ENCODE results near the gene RAET1L.
"Not testable (repeated sequence)": the region's sequence is repeated elsewhere in the genome, so short reads cannot be mapped to it uniquely, and the experiment has no call there.

Gene RAET1L

DNA sequence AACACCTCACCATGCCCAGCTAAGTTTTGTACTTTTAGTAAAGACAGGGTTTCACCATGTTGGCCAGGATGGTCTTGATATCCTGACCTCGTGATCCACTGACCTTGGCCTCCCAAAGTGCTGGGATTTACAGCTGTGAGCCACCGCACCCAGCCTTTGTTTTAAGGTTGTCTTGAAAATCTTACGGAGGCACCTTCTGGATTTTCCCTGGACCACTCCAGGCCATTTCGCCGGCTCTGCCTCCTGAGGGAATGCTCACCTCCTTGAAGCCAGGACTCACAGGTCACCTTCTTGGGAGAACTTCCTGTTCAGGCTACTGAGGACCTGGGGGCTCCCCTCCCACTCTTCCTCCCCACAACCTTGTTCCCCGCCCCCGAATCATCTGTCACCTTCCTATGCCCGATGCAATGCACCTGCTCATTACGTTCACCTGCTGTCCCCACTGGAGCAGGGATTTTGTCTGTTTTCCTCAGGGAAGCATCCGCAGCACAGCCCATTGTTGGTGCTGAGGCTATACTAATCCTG lies 19.4 kb upstream of the RAET1L start:
- DNase-seq (ENCODE audit: low read depth in 3 of 3, low spot score in 1 of 3) = no peak

DNA sequence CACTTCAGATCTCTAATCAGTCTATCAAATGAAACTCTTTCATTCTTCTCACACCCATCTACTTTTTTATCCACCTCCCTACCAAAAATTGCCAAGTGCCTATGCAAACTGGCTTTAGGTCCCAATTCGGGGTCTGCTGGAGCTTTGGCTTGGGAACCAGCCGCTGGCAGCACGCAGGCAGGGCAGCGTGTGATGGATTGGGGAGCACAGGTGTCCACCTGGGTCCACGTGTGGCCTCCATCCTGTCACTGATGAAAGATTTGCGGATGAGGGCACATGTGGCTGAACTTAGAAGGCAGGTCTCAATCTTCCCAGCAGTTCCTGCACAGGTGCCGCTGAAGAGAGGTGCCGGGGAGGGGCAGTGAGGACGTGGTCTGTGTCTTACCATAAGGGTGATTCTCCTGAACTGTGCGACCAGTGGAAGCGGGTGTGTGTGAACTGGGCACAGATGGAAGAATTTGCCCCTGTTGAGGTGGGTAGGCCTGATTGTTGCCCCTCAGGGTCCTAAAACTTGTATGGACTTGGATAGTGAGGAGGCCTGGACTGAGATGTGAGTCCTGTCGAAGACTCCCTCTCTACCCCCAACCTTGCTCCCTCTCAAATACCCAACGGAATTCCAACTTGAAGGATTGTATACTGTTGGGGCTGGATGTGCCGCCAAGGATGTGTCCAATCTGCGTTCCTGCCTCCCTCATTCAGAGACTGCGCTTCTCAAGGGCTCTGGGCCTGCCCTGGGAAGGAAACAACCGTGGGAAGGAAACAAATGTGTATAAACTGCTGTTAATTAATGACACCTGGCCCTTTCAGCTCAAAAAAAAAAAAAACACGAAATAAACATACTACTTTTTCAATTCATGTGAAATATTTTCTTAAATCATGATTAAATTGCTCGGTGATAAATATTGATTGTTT lies 18.4 kb upstream of the RAET1L start:
- no peak for DNase-seq (ENCODE audit: low read depth in 3 of 3, low spot score in 1 of 3)

- no peak for DNase-seq (ENCODE audit: low read depth in 3 of 3, low spot score in 1 of 3)
These were observed 17.8 kb upstream of the RAET1L start for GRCh38 chr6:150043096-150043495.

- DNase-seq (ENCODE audit: low read depth in 3 of 3, low spot score in 1 of 3) = no peak
These were observed 13.1 kb upstream of the RAET1L start for GRCh38 chr6:150038202-150039062.

DNA sequence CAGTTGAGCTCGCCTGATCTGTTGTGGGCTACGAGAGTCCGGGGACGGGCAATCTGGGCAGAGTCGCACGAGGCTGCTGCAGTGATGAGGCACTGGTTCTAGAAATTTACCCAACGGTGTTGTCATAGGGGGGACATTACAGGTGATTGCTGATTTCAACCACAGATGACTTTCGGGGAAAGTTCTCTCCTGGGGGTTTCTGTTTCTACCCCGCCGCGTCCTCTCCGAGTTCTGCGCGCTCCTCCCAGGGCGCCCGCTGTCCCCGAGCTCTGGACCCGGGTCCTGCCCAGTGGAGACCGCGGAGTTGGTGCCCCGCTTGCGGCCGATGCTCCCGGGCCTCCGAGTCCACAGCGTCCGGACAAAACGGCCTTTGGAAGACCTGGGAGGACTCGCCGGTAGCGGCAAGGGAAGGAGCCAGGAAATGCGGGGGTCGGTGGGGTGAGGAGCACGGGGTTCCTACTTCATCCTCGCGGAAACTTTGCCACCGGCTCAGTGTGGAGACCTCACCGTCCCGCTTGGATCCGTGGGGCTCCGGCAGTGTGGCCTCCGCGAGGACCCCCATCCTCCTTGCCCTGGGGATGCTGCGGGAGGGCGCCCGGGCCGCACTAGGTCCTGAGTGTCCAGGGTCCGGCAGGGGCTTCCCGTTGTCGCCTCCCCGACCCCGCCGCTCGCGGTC lies 12.3 kb upstream of the RAET1L start:
- no peak for DNase-seq (ENCODE audit: low read depth in 3 of 3, low spot score in 1 of 3)

- no peak for DNase-seq (ENCODE audit: low read depth in 3 of 3, low spot score in 1 of 3)
These were observed 10.7 kb upstream of the RAET1L start for GRCh38 chr6:150036081-150036480.

DNA sequence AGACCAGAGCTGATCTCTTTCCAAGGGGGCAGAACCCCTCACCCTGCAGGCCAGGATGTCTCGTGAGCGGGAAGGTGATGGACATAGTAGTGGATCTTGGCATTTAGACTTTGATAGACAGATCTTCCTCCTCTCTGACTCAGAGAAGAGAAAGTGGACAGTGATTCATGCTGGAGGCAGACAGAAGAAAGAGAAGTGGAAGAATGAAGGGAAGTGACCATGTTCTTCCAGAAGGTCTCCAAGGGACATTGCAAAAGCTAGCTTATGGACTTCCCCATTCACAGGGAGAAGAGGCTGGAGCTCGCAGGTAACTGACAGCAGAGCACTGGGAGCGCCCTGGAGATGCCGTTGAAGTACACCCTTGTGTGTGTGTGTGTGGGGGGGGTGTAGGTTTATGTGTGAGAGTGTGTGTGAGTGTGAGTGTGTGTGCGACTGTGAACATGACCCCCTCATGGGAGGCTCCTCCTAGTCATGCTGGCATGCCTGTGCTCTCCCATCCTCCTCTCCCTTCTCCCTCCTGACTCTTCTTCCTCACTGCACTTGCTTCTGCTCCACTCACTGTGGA lies 8.0 kb upstream of the RAET1L start:
- no peak for DNase-seq (ENCODE audit: low read depth in 3 of 3, low spot score in 1 of 3)

DNA sequence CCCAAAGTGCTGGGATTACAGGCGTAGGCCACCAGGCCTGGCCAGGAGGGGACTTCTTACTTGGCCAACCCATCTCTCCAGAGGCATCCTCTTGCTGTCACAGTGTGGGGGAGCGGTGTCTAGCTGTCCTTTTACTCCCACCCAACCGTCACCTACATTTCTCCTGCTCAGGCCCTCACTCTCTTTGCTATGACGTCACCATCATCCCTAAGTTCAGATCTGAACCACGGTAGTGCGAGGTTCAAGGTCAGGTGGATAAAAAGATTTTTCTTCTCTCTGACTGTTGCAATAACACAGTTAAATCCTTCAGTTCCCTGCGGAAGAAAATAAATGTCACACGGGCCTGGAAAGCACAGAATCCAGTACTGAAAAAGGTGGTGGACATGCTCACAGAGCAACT lies 7.3 kb upstream of the RAET1L start:
- no peak for DNase-seq (ENCODE audit: low read depth in 3 of 3, low spot score in 1 of 3)

DNA sequence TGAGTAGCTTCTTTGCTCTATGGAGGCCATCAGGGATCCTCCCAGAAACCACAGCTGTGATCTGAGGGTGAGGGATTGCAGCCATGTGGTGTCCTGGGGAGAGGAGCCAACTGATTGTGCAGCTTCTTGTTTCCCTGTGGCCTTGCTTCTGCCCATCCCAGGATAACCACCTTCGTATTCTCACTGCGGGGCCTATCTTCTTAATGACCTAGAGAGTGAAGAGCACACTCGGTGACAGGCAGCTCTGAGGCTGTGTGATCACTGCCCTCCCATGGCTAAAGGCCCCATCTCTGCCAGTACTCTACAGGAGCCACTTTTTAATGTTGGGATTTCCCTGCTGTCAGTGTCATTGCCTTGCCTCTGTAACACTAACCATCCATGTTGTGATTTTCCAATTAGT lies 5.3 kb upstream of the RAET1L start:
- no peak for DNase-seq (ENCODE audit: low read depth in 3 of 3, low spot score in 1 of 3)

GRCh38 chr6:150029749-150030148 lies 4.4 kb upstream of the RAET1L start:
- no peak for DNase-seq (ENCODE audit: low read depth in 3 of 3, low spot score in 1 of 3)

- DNase-seq (ENCODE audit: low read depth in 3 of 3, low spot score in 1 of 3) = no peak
These were observed 3.9 kb upstream of the RAET1L start for GRCh38 chr6:150029276-150029675.

DNA sequence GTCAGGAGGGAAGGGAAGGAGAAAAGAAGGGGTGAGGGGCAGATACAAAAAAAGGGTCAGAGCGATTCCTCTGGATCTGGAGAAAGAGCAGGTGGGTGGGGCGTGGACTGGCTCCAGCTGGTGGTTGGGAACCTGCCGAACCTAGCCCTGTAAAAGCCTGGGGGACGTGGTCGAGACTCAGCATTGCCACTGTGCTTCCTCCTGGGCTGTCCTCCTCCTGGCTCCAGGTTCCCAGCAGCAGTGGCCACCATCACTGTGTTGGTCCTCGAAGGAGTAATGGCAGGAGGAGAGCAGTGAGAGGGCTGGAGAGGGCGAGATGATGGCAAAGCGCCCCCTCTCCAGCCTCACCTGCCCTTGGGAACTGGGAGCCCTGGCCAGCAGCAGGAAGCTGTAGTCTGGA lies 3.5 kb upstream of the RAET1L start:
- DNase-seq (ENCODE audit: low read depth in 3 of 3, low spot score in 1 of 3) = no peak

DNA sequence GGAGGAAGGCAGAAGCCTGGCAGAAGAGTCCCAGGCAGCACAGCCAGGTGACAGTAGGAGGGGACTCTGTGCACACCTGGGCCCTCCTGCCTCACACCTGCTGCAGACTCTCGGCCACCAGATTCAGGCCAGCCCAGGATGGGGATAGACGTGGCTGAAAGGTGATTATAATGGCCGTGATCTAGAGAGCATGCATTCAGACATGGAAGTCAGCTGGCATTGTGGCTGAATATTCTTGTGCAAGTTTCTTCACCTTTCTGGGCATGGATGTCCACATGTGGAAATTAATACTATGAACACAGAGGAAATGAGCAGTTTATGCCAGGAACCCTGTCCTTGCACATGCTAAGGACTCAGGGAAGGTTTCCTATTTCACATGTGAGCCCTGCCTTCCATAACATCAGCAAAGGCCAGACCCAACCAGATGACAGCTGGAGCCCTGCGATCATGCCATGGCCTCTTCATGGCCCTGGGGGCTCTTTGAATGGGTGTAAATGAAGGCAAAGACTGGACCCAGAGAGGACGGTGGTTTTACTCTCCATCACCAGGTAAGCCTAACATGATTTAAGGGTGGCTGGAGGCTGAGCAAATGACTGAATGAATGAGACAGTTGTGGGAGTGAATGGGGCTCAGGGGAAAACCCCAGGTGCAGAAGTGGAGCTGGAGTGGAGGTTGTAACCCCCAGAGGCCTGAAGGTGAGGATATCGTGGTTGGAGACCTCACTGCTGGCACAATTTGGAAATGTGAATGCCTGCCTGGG lies 2.7 kb upstream of the RAET1L start:
- no peak for DNase-seq (ENCODE audit: low read depth in 3 of 3, low spot score in 1 of 3)

GRCh38 chr6:150026976-150027805 lies 1.9 kb upstream of the RAET1L start:
- DNase-seq (ENCODE audit: low read depth in 3 of 3, low spot score in 1 of 3) = no peak

DNA sequence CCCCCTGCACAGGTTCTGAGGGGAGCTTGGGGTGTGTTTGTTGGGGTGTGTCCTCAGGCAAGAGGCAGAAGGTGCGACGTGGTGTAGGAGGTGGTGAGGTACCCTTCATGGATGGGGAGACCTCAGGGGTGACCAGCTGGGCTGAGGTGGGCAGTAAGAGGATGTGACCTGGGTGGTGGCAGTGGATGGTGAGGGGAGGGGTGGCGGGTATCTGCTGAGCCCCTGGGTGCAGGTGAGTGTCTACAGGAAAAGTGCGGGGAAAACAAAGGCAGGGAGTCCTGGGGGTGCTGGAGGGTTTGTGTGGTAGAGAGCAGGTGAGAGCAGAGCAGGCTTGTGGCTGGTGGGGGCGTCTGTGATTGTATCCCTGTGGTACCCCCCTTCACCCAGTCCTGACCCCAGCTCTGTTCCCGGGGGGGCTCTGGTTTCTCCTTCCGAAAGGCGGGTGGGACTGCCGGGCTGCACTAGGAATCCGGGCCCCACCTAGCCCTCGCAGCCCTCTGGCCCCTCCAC lies 631 bp downstream of the RAET1L start:
- no peak for DNase-seq (ENCODE audit: low read depth in 3 of 3, low spot score in 1 of 3)

DNA sequence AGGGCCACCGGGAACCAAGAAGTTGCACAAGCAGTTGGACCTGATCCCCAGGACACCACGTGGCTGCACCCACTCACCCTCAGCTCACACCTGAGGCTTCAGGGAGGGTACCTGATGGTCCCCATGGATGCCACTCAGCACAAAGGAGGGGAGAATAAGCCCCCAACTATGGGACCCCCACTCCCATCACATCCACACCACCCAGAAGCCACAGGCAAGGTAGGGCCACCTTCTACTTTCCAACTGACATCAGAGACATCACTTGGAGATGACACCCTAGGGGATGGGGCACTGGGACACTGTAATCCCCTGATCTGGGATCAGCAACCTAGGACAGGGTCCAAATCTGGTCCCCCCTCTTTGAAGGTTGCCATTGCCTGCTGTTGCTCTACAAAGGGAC lies 1.3 kb downstream of the RAET1L start:
- not testable (repeated sequence) for DNase-seq (ENCODE audit: low read depth in 3 of 3, low spot score in 1 of 3)

GRCh38 chr6:150021870-150022269 lies 3.5 kb downstream of the RAET1L start:
- DNase-seq (ENCODE audit: low read depth in 3 of 3, low spot score in 1 of 3) = not testable (repeated sequence)

DNA sequence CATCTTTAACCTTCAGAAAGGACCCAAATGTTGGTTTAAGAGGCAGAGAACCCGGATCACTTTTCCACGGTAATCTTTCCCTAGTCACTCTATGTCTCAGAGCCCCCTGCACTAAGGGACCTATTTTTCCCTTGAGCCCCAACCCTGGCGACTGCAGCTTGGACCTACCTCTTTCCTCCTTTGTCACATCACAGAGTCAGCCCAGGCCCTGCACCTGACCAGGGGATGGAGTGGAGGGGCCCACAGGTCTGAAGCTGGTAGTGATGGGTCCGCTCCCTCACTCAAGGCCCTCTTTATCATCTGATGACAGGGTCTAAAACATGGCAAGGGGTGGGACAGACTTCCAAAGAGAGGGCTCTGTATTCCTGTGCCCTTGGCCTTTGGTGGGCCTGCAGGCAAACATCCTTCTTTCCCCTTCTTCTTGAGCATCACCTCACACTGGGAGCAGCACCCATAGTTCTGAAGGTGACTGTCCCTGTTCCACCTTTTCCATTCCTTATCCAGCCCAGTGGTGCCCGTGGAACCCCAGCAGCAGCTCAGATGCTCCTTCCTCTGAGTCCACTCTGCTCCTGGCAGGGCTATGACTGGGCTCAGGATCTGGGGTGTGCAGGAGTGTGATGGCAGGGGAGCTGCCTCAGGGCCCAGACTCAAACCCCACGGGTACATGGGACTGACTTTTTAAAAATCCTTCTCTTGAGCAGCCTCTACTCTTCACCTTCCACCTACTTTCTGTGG lies 6.3 kb downstream of the RAET1L start:
- no peak for DNase-seq (ENCODE audit: low read depth in 3 of 3, low spot score in 1 of 3)

DNA sequence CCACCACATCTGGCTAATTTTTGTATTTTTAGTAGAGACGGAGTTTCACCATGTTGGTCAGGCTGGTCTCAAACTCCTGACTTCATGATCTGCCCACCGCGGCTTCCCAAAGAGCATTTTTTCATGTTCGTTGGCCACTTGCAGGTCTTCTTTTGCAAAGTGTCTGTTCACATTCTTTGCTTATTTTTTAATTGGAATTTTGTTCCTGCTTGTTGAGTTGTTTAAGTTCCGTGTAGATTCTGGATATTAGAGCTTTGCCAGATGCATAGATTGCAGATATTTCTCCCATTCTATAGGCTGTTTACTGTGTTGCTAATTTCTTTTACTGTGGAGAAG lies 8.2 kb downstream of the RAET1L start:
- DNase-seq (ENCODE audit: low read depth in 3 of 3, low spot score in 1 of 3) = not testable (repeated sequence)
